Calu3 (cell line): ENCODE data around the gene MGST2. TPM values are rescaled to one million over a fixed set of nuclear protein-coding genes. Genes with fewer than 3 reads are reported as not detected.

Experiments
- BruUV-seq: library from RNA; stranded (reverse); fragments of 400-500 nt; replicated peaks from 2 replicates; lab custom pipeline; 2021; lab: Mats Ljungman, UMichigan
- CTCF ChIA-PET: fragments of 300-600 bp; sonication (Branson Sonifier 250); formaldehyde crosslinking; loops from one replicate; lab custom pipeline; 2022; ENCODE audit warnings: antibody characterized with exemption; lab: Charles Lee
- DNase-seq: peaks from one replicate; pipeline ENCODE4 v3.0.0; 2022
- H3K27ac Mint-ChIP-seq: one replicate; pipeline ENCODE4 v1.8.0; 2022; ENCODE audit warnings: mixed read lengths; ENCODE audit not compliant: unreplicated experiment
- H3K27me3 Mint-ChIP-seq: one replicate; pipeline ENCODE4 v1.8.0; 2022; ENCODE audit warnings: mixed read lengths; ENCODE audit not compliant: unreplicated experiment
- H3K36me3 Mint-ChIP-seq: one replicate; pipeline ENCODE4 v1.8.0; 2022; ENCODE audit warnings: mild to moderate bottlenecking, moderate library complexity, mixed read lengths; ENCODE audit not compliant: insufficient read depth, unreplicated experiment
- H3K4me1 Mint-ChIP-seq: one replicate; pipeline ENCODE4 v1.8.0; 2022; ENCODE audit warnings: mild to moderate bottlenecking, low read depth, mixed read lengths; ENCODE audit not compliant: unreplicated experiment
- H3K4me3 Mint-ChIP-seq: one replicate; pipeline ENCODE4 v1.8.0; 2022; ENCODE audit warnings: mild to moderate bottlenecking, low read depth, moderate library complexity, mixed read lengths; ENCODE audit not compliant: unreplicated experiment
- H3K9me3 Mint-ChIP-seq: one replicate; pipeline ENCODE4 v1.8.0; 2022; ENCODE audit warnings: low read depth, mixed read lengths; ENCODE audit not compliant: unreplicated experiment
- intact Hi-C: fragments of 100-400 bp; cut with micrococcal nuclease; formaldehyde crosslinking; loops from one replicate; pipeline ENCODE4 v1.10.0; 2022; ENCODE audit not compliant: unreplicated experiment
- total RNA-seq: library from RNA; stranded (reverse); gene quantifications from 2 replicates; pipeline ENCODE4 v1.2.3, GENCODE V29; 2022
- TF ChIP-seq, protein P1 (sequence below): fragments of 200-600 bp; IDR thresholded peaks from one replicate; pipeline ENCODE4 v1.8.0; 2022; ENCODE audit warnings: antibody characterized with exemption; ENCODE audit not compliant: unreplicated experiment

The MGST2 gene
- total RNA-seq, 1 experiment from 2014 or later, result 31.9 TPM

DNA sequence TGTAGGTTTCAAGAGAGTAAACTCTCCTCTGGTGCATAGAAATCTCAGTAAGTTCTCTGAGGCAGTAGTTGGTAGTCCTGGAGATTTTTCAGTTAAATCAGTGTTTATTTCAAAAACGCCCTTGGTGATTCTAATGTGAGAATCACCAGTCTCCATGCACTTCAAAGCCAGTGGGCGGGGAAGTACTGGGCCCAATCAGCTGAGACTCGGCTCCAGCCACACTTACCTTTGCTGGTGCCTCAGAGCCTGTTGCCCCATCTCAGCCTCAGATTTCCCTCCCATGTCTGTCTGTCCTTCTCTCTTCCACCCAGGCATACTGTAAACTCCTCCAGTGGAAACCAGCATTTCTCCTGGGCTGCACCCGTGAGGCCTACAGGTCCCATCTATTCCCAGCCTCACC, 7.4 kb upstream of the MGST2 start:
- H3K36me3 Mint-ChIP-seq, result no peaks in the 10 kb centered on the region
- H3K4me1 Mint-ChIP-seq, result peaks cover 24% of the 10 kb centered on the region
- no TSS peak for BruUV-seq
- no peaks in the 10 kb centered on the region for H3K27me3 Mint-ChIP-seq
- intact Hi-C loops, result loop anchor here (5.0 kb wide), 2 partner anchors 44 to 624 kb away; no protein-coding TSS in a partner anchor
- no peak overlapping the region for H3K27ac Mint-ChIP-seq
- no peak overlapping the region for H3K4me3 Mint-ChIP-seq
- TF ChIP-seq, protein P1, sequence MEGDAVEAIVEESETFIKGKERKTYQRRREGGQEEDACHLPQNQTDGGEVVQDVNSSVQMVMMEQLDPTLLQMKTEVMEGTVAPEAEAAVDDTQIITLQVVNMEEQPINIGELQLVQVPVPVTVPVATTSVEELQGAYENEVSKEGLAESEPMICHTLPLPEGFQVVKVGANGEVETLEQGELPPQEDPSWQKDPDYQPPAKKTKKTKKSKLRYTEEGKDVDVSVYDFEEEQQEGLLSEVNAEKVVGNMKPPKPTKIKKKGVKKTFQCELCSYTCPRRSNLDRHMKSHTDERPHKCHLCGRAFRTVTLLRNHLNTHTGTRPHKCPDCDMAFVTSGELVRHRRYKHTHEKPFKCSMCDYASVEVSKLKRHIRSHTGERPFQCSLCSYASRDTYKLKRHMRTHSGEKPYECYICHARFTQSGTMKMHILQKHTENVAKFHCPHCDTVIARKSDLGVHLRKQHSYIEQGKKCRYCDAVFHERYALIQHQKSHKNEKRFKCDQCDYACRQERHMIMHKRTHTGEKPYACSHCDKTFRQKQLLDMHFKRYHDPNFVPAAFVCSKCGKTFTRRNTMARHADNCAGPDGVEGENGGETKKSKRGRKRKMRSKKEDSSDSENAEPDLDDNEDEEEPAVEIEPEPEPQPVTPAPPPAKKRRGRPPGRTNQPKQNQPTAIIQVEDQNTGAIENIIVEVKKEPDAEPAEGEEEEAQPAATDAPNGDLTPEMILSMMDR, result no peak
- CTCF ChIA-PET, result interaction anchor here (2.2 to 2.8 kb wide), 2 partner anchors 8 to 55 kb away, joined by 13 to 17 read pairs; partner anchors contain the start of gene MGST2
- no peak for DNase-seq
- no peaks in the 10 kb centered on the region for H3K9me3 Mint-ChIP-seq

DNA sequence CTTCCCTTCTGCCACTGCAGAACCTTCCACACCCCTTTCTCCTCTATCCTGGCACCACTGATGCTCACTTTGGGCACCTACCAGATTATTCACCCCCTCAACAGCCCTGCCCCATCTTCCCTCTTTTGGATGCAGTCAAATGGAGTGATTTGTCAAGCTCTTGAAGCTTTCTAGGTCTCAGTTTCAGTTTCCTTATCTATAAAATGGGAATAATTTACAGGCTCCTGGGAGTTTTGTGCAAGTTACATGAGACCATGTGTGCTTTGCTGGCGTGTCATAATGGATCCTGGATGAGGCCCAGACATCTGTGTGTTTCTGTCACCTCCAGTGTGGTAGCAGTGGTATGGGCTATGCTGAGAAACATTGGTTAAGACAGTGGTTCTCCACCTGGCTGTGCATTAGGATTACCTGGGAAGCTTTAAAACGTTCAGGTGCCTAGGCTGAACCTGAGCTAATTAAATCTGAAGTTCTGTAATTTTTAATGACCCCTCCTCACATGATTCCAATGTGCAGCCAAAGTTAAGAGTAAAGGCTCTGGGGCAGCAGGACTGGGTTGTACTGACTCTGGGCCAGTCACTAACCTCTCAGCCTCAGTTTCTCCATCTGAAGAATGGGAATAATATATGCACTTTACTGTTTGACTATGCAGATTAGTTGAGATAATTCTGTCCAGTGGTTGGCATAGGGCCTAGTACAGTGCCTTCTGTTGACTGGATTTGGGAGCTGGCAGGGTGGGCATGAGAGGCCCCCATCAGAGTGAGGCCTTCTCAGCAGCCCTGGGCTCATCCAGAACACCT, 6.8 kb upstream of the MGST2 start:
- BruUV-seq, result no TSS peak
- TF ChIP-seq, protein P1, result no peak
- peaks cover 18% of the 10 kb centered on the region for H3K4me1 Mint-ChIP-seq
- H3K27ac Mint-ChIP-seq, result no peak overlapping the region
- H3K36me3 Mint-ChIP-seq, result no peaks in the 10 kb centered on the region
- no peaks in the 10 kb centered on the region for H3K9me3 Mint-ChIP-seq
- no peak for DNase-seq
- H3K4me3 Mint-ChIP-seq, result no peak overlapping the region
- CTCF ChIA-PET, result interaction anchor here (2.8 kb wide), 1 partner anchor 55 kb away, joined by 13 read pairs; no protein-coding TSS in a partner anchor
- intact Hi-C loops, result loop anchor here (5.0 kb wide), 2 partner anchors 44 to 624 kb away; no protein-coding TSS in a partner anchor
- H3K27me3 Mint-ChIP-seq, result no peaks in the 10 kb centered on the region

DNA sequence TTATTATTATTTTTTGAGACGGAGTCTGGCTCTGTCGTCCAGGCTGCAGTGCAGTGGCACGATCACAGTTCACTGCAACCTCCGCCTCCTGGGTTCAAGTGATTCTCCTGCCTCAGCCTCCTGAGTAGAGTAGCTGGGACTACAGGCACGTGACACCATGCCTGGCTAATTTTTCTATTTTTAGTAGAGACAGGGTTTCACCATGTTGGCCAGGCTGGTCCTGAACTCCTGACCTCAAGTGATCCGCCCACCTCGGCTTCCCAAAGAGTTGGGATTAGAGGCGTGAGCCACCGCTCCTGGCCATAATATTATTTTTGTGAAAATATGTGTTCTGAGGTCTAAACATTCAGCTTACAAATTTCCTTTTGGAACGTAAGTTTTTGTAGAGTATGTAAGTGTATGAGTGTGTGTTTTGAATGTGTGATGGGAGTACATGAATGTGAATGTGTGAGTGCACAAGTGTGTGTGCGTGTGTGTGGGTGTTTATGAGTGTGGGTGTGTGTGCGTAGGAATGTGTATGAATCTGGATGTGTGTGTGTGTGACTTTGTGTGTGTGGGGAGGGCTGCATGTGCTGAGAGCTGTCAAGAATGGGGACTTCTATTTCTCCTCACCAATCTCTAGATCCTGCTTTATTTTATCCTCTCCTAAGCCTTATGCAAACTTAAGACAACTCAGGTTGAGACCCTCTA, 5.7 kb upstream of the MGST2 start:
- Mint-ChIP-seq H3K27ac (no peak overlapping the region), H3K36me3 (no peaks in the 10 kb centered on the region), H3K4me1 (peaks cover 17% of the 10 kb centered on the region), H3K9me3 (no peaks in the 10 kb centered on the region), H3K27me3 (no peaks in the 10 kb centered on the region), H3K4me3 (no peak overlapping the region)
- TF ChIP-seq, protein P1, result no peak
- DNase-seq, result no peak
- BruUV-seq, result no TSS peak
- CTCF ChIA-PET, result no interaction called here
- intact Hi-C loops, result loop anchor here (5.0 kb wide), 2 partner anchors 42 to 622 kb away; no protein-coding TSS in a partner anchor

DNA sequence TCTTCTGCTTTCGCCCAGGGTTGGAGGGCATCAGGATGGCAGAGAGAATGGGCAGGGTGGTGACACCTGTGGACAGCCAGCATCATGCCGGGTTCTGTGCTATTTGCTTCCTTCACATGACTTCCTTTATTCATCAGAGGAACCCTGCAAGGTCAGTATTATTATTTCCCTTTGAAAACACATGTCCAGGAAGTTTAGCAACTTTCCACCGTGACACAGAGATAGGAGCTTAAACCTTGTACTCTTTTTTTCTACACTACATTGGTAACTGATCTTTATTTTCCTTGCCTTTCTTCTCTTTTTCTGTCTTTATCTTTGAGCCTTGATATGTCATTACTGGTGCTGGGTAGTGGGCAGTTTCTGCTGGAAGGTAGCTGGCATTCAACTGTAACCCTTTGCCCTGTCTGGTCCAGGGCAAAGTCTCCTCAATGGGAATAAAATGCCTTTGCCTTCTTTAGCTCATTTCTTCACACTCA, 5.0 kb upstream of the MGST2 start:
- no peaks in the 10 kb centered on the region for H3K9me3 Mint-ChIP-seq
- CTCF ChIA-PET, result no interaction called here
- intact Hi-C loops, result no loop called here
- peaks cover 17% of the 10 kb centered on the region for H3K4me1 Mint-ChIP-seq
- H3K27me3 Mint-ChIP-seq, result no peaks in the 10 kb centered on the region
- BruUV-seq, result no TSS peak
- TF ChIP-seq, protein P1, result no peak
- no peak overlapping the region for H3K27ac Mint-ChIP-seq
- peaks cover 4% of the 10 kb centered on the region for H3K36me3 Mint-ChIP-seq
- no peak overlapping the region for H3K4me3 Mint-ChIP-seq
- DNase-seq, result no peak
